Pulmonary artery endothelial cell (primary cell): ENCODE measurements around the gene ANKRD40. TPM values are rescaled to one million over a fixed set of nuclear protein-coding genes. Genes with fewer than 3 reads are reported as not detected.

Experiments
- DNase-seq: peaks from one replicate; pipeline ENCODE4 v3.0.0-alpha.2; 2011; ENCODE audit warnings: low read depth, low spot score
- total RNA-seq: library from RNA; depleted of rRNA; stranded (reverse); fragments of >200 nt; gene quantifications from 2 replicates; pipeline ENCODE4 v1.2.3, GENCODE V29; 2014

Gene ANKRD40
- total RNA-seq, 1 donor from 2014 or later: 34.2 TPM

- no peak for DNase-seq
Observed at GRCh38 chr17:50649042-50649908, 58.4 kb downstream of the ANKRD40 start.

- DNase-seq: no peak
Observed at GRCh38 chr17:50647187-50647586, 60.5 kb downstream of the ANKRD40 start.

- DNase-seq: no peak
Observed at GRCh38 chr17:50645748-50646682, 61.7 kb downstream of the ANKRD40 start.

Other genes starting within 250 kb of the ANKRD40 start
- gene CHAD, start 239.0 kb downstream of the ANKRD40 start, total RNA-seq: not detected in 2 replicates
- 27.0 and 28.2 TPM in 2 replicates for gene RSAD1, start 229.1 kb downstream of the ANKRD40 start, total RNA-seq
- gene MYCBPAP, start 199.5 kb downstream of the ANKRD40 start, total RNA-seq: 0.46 and 0.92 TPM in 2 replicates
- 0.04 and 0.07 TPM in 2 replicates for gene EPN3, start 175.2 kb downstream of the ANKRD40 start, total RNA-seq
- gene SPATA20, start 160.7 kb downstream of the ANKRD40 start, total RNA-seq: 47.2 and 57.8 TPM in 2 replicates
- 0.04 TPM in 1 of 2 replicates, not detected in the other for gene CACNA1G, start 147.2 kb downstream of the ANKRD40 start, total RNA-seq
- 2.4 and 3.6 TPM in 2 replicates for gene ABCC3, start 73.0 kb downstream of the ANKRD40 start, total RNA-seq
- gene LUC7L3, start 11.7 kb upstream of the ANKRD40 start, total RNA-seq: 18.1 and 27.9 TPM in 2 replicates
- not detected in 2 replicates for gene ANKRD40CL, start 59.6 kb upstream of the ANKRD40 start, total RNA-seq
- gene WFIKKN2, start 127.7 kb upstream of the ANKRD40 start, total RNA-seq: not detected in 2 replicates
- gene TOB1, start 158.4 kb upstream of the ANKRD40 start, total RNA-seq: 4.4 and 5.0 TPM in 2 replicates